GM21528 (cell line): Measurements from ENCODE around the gene SLC25A43.
A peak's percentile ranks its signal among the peaks of the same experiment; 100 is the strongest.
"Not testable (repeated sequence)": the region's sequence is repeated elsewhere in the genome, so short reads cannot be mapped to it uniquely, and the experiment has no call there.

Source experiments
- ATAC-seq: cut with Tn5 transposase; IDR thresholded peaks from one replicate; pipeline ENCODE4 v1.9.1; 2021; ENCODE audit warnings: mild to moderate bottlenecking, moderate library complexity; ENCODE audit not compliant: unreplicated experiment, low FRiP score

The SLC25A43 gene

GRCh38 chrX:119466970-119467369 lies 67.8 kb downstream of the SLC25A43 start:
- no peak for ATAC-seq

- ATAC-seq = no peak
Measured at GRCh38 chrX:119467433-119467832, 68.3 kb downstream of the SLC25A43 start.

- peak; percentile 91 for ATAC-seq
Measured at GRCh38 chrX:119467842-119468550, 68.9 kb downstream of the SLC25A43 start, which contains the start of gene SLC25A5. Gene SLC25A5 (plus strand): TSS chrX:119468444. CDS start chrX:119468516, 72 bp downstream.

GRCh38 chrX:119468551-119469312 lies 69.6 kb downstream of the SLC25A43 start:
- ATAC-seq = peak; percentile 74

GRCh38 chrX:119469313-119469635 lies 70.1 kb downstream of the SLC25A43 start:
- no peak for ATAC-seq

GRCh38 chrX:119474615-119475388 lies 75.7 kb downstream of the SLC25A43 start:
- ATAC-seq = no peak

GRCh38 chrX:119475389-119476101 lies 76.4 kb downstream of the SLC25A43 start:
- no peak for ATAC-seq

GRCh38 chrX:119477812-119478232 lies 78.7 kb downstream of the SLC25A43 start:
- no peak for ATAC-seq

GRCh38 chrX:119478504-119478903 lies 79.4 kb downstream of the SLC25A43 start:
- no peak for ATAC-seq

GRCh38 chrX:119479845-119480244 lies 80.7 kb downstream of the SLC25A43 start:
- ATAC-seq = no peak

- ATAC-seq = no peak
Measured at GRCh38 chrX:119481323-119481801, 82.2 kb downstream of the SLC25A43 start.

GRCh38 chrX:119482041-119482440 lies 82.9 kb downstream of the SLC25A43 start:
- ATAC-seq = no peak

GRCh38 chrX:119482481-119483480 lies 83.6 kb downstream of the SLC25A43 start:
- no peak for ATAC-seq

GRCh38 chrX:119486745-119487144 lies 87.6 kb downstream of the SLC25A43 start:
- ATAC-seq = no peak

GRCh38 chrX:119487766-119488165 lies 88.6 kb downstream of the SLC25A43 start:
- not testable (repeated sequence) for ATAC-seq

GRCh38 chrX:119488749-119489148 lies 89.6 kb downstream of the SLC25A43 start:
- ATAC-seq = no peak

GRCh38 chrX:119489212-119490074 lies 90.3 kb downstream of the SLC25A43 start:
- ATAC-seq = no peak

GRCh38 chrX:119492463-119492862 lies 93.3 kb downstream of the SLC25A43 start:
- ATAC-seq = no peak
